HL-60 (cell line): ENCODE measurements around the gene SYNJ1.

ENCODE experiments used
- POLR2AphosphoS5 ChIP-seq: IDR thresholded peaks from 2 replicates; pipeline ENCODE4 v1.6.1; 2012; ENCODE audit warnings: low read depth
- TF ChIP-seq, protein P1 (sequence below): IDR thresholded peaks from one replicate; pipeline ENCODE4 v1.5.1; 2011; ENCODE audit warnings: low read length, control low read depth, inconsistent platforms; ENCODE audit not compliant: insufficient read depth
- TF ChIP-seq, protein P2 (sequence below): IDR thresholded peaks from 2 replicates; pipeline ENCODE4 v1.6.1; 2012; ENCODE audit warnings: low read depth; ENCODE audit not compliant: insufficient replicate concordance

DNA sequence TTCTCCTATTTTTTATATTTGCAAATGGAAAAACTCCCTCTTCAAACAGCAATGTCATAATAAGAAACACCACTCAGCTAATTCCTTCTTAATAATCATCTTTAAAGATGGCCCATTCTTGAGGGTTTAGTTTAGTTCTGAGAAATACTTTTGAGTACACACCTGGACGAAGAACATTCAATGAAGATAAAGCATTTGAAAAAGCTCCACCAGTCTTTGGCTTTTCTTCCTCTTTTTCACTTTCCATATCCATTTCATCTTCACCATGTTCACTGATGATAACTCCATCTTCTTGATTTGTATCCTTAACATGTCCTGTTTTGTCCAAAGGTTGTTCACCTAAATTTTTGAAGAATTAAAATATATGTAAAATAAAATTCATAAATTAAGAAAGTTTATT is 36.4 kb upstream of the SYNJ1 start:
- TF ChIP-seq, protein P1, sequence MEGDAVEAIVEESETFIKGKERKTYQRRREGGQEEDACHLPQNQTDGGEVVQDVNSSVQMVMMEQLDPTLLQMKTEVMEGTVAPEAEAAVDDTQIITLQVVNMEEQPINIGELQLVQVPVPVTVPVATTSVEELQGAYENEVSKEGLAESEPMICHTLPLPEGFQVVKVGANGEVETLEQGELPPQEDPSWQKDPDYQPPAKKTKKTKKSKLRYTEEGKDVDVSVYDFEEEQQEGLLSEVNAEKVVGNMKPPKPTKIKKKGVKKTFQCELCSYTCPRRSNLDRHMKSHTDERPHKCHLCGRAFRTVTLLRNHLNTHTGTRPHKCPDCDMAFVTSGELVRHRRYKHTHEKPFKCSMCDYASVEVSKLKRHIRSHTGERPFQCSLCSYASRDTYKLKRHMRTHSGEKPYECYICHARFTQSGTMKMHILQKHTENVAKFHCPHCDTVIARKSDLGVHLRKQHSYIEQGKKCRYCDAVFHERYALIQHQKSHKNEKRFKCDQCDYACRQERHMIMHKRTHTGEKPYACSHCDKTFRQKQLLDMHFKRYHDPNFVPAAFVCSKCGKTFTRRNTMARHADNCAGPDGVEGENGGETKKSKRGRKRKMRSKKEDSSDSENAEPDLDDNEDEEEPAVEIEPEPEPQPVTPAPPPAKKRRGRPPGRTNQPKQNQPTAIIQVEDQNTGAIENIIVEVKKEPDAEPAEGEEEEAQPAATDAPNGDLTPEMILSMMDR = no peak
- TF ChIP-seq POLR2AphosphoS5 = no peak
- TF ChIP-seq, protein P2, sequence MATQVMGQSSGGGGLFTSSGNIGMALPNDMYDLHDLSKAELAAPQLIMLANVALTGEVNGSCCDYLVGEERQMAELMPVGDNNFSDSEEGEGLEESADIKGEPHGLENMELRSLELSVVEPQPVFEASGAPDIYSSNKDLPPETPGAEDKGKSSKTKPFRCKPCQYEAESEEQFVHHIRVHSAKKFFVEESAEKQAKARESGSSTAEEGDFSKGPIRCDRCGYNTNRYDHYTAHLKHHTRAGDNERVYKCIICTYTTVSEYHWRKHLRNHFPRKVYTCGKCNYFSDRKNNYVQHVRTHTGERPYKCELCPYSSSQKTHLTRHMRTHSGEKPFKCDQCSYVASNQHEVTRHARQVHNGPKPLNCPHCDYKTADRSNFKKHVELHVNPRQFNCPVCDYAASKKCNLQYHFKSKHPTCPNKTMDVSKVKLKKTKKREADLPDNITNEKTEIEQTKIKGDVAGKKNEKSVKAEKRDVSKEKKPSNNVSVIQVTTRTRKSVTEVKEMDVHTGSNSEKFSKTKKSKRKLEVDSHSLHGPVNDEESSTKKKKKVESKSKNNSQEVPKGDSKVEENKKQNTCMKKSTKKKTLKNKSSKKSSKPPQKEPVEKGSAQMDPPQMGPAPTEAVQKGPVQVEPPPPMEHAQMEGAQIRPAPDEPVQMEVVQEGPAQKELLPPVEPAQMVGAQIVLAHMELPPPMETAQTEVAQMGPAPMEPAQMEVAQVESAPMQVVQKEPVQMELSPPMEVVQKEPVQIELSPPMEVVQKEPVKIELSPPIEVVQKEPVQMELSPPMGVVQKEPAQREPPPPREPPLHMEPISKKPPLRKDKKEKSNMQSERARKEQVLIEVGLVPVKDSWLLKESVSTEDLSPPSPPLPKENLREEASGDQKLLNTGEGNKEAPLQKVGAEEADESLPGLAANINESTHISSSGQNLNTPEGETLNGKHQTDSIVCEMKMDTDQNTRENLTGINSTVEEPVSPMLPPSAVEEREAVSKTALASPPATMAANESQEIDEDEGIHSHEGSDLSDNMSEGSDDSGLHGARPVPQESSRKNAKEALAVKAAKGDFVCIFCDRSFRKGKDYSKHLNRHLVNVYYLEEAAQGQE = no peak
